Neural crest cell (in vitro differentiated cells): ENCODE measurements around the gene AZIN2. TPM values are rescaled to one million over a fixed set of nuclear protein-coding genes. Genes with fewer than 3 reads are reported as not detected.

Source experiments
- DNase-seq: peaks from one replicate; pipeline ENCODE4 v3.0.0; 2021; ENCODE audit warnings: low read depth, mixed read lengths, low spot score
- H3K27ac Mint-ChIP-seq: one replicate; pipeline ENCODE4 v1.8.0; 2021; ENCODE audit warnings: mild to moderate bottlenecking, mixed read lengths; ENCODE audit not compliant: unreplicated experiment
- H3K27me3 Mint-ChIP-seq: 2 replicates; pipeline ENCODE4 v1.8.0; 2021; ENCODE audit warnings: low read depth, mild to moderate bottlenecking, mixed read lengths
- H3K36me3 Mint-ChIP-seq: 2 replicates; pipeline ENCODE4 v1.8.0; 2021; ENCODE audit warnings: low read depth, mild to moderate bottlenecking, mixed read lengths
- H3K4me1 Mint-ChIP-seq: 2 replicates; pipeline ENCODE4 v1.8.0; 2021; ENCODE audit warnings: mixed read lengths
- H3K4me3 Mint-ChIP-seq: one replicate; pipeline ENCODE4 v1.8.0; 2021; ENCODE audit warnings: mild to moderate bottlenecking, mixed read lengths
- H3K9me3 Mint-ChIP-seq: 2 replicates; pipeline ENCODE4 v1.8.0; 2021; ENCODE audit warnings: mixed read lengths
- long read RNA-seq: library from polyadenylated mRNA; unstranded; transcript quantifications from one replicate; pipeline ENCODE4 v2.0.0, GENCODE V29; 2020
- total RNA-seq: library from RNA; stranded (reverse); gene quantifications from 2 replicates; pipeline ENCODE4 v1.2.1, GENCODE V29; 2021
- TF ChIP-seq, protein P1 (sequence below): fragments of 200-600 bp; sonication (generic); conservative IDR thresholded peaks from 2 replicates; pipeline ENCODE4 v1.5.0; 2021; ENCODE audit warnings: antibody characterized with exemption, mild to moderate bottlenecking

Gene AZIN2
- total RNA-seq, result 8.1 and 9.7 TPM in 2 replicates
- long read RNA-seq, partial matches to known transcripts, result 0 of 3 reads
- long read RNA-seq, other reads (novel, unspliced or antisense), result 3 of 3 reads

DNA sequence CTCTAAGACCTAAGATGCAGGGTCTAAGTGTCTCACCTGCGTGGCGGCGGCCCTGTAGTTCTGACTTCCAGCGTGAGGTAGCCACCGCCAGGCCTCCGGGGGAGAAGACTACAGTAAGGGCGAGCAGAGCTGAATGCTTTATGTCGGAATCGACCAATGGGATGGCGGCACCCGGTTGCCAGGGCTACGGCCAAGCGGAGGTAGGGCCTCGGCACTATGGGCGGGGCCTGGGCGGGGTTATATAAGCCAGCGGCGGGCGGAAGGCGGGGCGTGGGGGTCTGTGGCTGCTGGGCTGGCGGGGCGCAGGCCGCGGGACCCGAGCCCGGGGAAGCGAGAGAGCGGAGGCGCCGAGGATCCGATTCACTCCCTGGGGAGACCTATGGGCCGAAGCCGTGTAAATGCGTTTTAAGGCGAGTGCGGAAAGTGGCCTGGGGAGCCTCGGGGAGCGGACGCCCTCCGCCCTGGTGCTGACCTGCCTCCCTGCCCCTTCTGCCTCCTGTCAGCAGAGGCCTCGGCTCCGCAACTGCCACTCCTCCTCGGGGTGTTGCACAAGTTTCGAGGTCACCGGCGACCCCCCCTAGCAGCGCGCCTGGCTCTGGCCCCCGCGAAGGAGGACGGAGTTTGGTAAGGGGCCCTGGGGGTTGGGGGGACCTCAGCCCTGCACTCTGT, at the start of gene AZIN2:
TSS of gene AZIN2 (plus strand) at position 269 of the 669 bp plus-strand sequence. CDS start 1,097 bp downstream, outside the sequence.
- Mint-ChIP-seq H3K4me3 (peak within 1 kb of the TSS; percentile 73), H3K4me1 (peaks cover 27% of the 10 kb centered on the region), H3K27ac (peak within 1 kb of the TSS; percentile 46), H3K27me3 (peaks cover 17% of the 10 kb centered on the region), H3K9me3 (no peaks in the 10 kb centered on the region), H3K36me3 (no peaks in the 10 kb centered on the region)
- DNase-seq, result peak; percentile 99
- TF ChIP-seq, protein P1, sequence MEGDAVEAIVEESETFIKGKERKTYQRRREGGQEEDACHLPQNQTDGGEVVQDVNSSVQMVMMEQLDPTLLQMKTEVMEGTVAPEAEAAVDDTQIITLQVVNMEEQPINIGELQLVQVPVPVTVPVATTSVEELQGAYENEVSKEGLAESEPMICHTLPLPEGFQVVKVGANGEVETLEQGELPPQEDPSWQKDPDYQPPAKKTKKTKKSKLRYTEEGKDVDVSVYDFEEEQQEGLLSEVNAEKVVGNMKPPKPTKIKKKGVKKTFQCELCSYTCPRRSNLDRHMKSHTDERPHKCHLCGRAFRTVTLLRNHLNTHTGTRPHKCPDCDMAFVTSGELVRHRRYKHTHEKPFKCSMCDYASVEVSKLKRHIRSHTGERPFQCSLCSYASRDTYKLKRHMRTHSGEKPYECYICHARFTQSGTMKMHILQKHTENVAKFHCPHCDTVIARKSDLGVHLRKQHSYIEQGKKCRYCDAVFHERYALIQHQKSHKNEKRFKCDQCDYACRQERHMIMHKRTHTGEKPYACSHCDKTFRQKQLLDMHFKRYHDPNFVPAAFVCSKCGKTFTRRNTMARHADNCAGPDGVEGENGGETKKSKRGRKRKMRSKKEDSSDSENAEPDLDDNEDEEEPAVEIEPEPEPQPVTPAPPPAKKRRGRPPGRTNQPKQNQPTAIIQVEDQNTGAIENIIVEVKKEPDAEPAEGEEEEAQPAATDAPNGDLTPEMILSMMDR, result peak; percentile 27

DNA sequence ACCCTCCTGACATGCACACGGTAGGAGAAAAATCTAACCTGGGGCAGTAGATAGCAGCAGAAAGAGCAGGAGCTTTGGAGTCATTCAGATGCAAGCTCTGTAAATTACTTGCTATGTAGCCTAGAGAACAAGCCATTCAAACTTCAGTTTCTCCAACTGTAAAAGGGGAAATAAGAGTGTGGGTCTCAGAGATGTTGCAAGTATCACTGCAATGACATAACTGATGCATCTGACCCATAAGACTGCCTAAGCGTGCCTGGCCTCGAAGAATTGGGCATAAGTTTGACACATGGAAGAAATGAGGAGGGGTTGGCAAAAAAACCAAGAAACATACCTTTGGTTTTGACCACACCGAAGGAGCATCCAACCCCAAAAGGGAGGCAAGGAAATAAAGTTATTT, 49.4 kb upstream of the AZIN2 start:
- H3K27ac Mint-ChIP-seq, result no peak overlapping the region
- DNase-seq, result no peak
- H3K27me3 Mint-ChIP-seq, result no peaks in the 10 kb centered on the region
- H3K4me3 Mint-ChIP-seq, result no peak overlapping the region
- no peaks in the 10 kb centered on the region for H3K9me3 Mint-ChIP-seq
- peaks cover 2% of the 10 kb centered on the region for H3K36me3 Mint-ChIP-seq
- TF ChIP-seq, protein P1, result no peak
- peaks cover 34% of the 10 kb centered on the region for H3K4me1 Mint-ChIP-seq

DNA sequence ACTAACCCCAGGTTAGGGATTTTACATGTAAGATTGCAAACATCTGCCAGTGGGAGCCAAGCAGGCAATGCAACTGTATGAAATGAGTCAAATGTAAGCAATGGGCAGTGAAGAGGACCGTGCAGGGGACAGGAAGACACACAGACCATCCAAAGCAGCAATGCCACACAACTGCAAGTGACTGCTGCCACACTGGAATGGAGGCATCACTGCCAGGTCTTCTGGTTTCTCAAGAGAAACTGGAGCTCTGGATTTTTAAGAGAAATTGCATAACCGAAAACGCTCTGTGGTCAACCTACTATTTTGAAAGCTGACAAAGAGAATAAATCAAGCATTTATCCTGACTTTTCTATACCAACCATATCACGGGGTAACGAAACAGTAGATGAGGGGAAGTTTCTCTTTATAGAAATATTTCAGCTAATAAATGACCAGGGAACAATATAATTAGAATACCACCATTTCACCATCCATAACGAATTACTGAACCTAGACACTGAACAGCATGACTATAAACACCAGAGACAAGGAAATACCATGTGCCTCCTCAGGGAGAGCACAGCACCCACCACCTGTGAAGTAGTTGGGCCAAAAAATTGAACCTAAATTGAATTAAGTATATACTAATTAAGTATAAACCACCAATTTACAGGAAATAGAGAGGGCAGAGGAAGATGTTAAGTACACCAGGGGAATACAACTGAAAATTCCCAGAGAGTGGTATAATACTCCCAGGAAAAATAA, 48.7 kb upstream of the AZIN2 start:
- TF ChIP-seq, protein P1, result no peak
- Mint-ChIP-seq H3K9me3 (peaks cover 5% of the 10 kb centered on the region), H3K36me3 (peaks cover 5% of the 10 kb centered on the region), H3K4me3 (peak overlapping the region; percentile 17), H3K4me1 (peaks cover 40% of the 10 kb centered on the region), H3K27me3 (no peaks in the 10 kb centered on the region), H3K27ac (no peak overlapping the region)
- DNase-seq, result no peak

DNA sequence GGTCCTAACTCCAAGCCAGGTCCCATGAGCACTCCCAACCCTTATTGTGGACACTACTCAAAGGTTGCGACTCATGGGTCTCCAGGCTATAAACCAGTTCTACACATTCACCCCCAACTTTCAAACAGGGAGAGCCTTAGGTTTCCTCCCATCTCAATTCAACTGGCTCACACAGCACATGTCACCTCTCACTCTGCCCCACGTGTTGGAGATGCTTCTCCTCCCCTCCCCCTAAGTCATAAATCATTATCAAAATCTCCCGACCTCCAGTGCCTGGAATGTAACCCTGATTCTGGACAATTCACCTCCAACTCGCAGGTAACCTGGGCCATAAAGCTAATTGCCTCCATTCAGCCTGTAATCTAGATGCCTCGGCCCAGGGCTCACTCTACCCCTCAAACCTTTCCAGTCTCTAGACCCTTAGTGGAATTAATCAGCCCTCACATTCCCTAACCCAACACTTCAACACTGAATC, 44.9 kb upstream of the AZIN2 start:
- DNase-seq, result no peak
- peak overlapping the region; percentile 89 for H3K4me3 Mint-ChIP-seq
- H3K36me3 Mint-ChIP-seq, result peaks cover 5% of the 10 kb centered on the region
- no peak overlapping the region for H3K27ac Mint-ChIP-seq
- TF ChIP-seq, protein P1, result no peak
- H3K9me3 Mint-ChIP-seq, result peaks cover 5% of the 10 kb centered on the region
- H3K4me1 Mint-ChIP-seq, result peaks cover 35% of the 10 kb centered on the region
- no peaks in the 10 kb centered on the region for H3K27me3 Mint-ChIP-seq

DNA sequence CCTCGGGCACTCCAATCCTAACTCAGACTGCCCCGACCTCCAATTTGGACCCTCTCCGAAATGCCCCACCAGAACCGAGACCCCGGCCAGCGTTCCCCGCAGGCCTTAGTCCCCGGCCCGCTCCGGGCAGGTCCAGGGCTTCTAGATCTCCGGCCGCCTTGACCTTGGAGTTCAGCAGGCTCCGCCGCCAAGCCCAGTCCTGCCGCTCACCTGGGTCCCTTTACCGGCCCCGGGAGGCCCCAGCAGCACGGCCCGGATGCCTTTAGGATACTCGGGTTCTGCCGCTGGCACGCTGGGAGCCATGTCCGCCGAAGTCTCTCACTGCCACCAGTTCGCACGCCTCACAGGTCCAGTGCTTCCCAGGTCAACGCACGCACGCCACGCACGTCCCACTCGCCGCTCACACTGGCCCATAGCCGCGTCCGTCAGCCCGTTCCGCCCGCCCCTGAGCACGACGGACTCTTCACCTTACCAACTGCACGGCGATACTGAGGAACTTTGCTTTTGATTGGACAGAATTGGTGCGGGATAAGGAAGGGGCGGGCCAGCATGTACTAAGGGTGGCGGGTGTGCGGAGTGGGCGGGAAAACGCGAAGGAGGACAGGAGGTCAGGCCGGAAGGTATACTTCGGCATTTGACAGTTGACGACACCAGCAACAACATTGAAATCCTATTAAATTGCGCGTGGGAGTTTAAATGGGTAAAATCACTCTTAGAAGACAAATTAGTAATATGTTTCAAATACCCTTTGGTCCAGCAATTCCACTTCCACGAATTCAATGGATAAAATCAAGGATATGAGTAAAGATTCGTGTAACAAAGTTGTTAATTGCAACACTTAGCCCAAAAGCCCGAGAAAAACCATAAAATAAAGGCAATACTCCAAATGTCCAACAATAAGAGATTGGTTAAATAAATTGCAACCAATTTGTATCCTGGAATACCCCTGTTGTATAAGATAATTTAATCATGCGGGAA, 44.1 kb upstream of the AZIN2 start, which contains the start of gene AK2:
TSS of gene AK2 (minus strand) at position 358 of the 978 bp plus-strand sequence. CDS start at position 303, 55 bp downstream.
- Mint-ChIP-seq H3K27me3 (no peaks in the 10 kb centered on the region), H3K27ac (no peak within 1 kb of the TSS), H3K4me1 (peaks cover 35% of the 10 kb centered on the region), H3K36me3 (peaks cover 5% of the 10 kb centered on the region), H3K9me3 (peaks cover 5% of the 10 kb centered on the region), H3K4me3 (peak within 1 kb of the TSS; percentile 89)
- peak; percentile 81 for DNase-seq
- TF ChIP-seq, protein P1, result no peak
